A549 (cell line): ENCODE results near the gene SH3BGRL. TPM values are rescaled to one million over a fixed set of nuclear protein-coding genes. Genes with fewer than 3 reads are reported as not detected.
"Not testable (repeated sequence)": the region's sequence is repeated elsewhere in the genome, so short reads cannot be mapped to it uniquely, and the experiment has no call there.

Experiments
- ATAC-seq, 2 experiments: fragments of 200-7000 bp in 1 of 2; fragments of >200 bp in 1 of 2; cut with Nextera tagmentation in 1 of 2; cut with Tn5 transposase in 1 of 2; 3 replicates each; pipeline versions ENCODE4 v1.8.0 to v1.9.1; 2018 to 2020; ENCODE audit warnings: mild to moderate bottlenecking in 1 of 2, moderate library complexity in 1 of 2
- CTCF ChIA-PET: fragments of 300-600 bp; sonication (Branson Sonifier 250); formaldehyde crosslinking; extraction: SDS; loops from one replicate; lab custom pipeline; 2021; ENCODE audit warnings: antibody characterized with exemption, inconsistent platforms; lab: Yijun Ruan, JAX
- POLR2A ChIA-PET: fragments of 350-600 bp; formaldehyde crosslinking; extraction: SDS; loops from one replicate; lab custom pipeline; 2021; ENCODE audit warnings: antibody characterized with exemption, inconsistent platforms; lab: Yijun Ruan, JAX
- DNase-seq, 2 experiments: peaks; one replicate each; pipeline versions ENCODE4 v3.0.0 to v3.0.0-alpha.2; 2011 to 2016; ENCODE audit warnings: low read depth in 1 of 2, low spot score in 1 of 2
- FAIRE-seq: peaks from 2 replicates; lab custom pipeline; 2011; peaks lifted over from hg19 to GRCh38; lab: Jason Lieb, UNC
- H3K27ac ChIP-seq, 2 experiments: fragments of >200 bp; sonication (Bioruptor Twin); formaldehyde crosslinking; 3 replicates each; pipeline ENCODE4 v1.5.1; 2016 to 2017
- H3K4me1 ChIP-seq: fragments of >200 bp; sonication (Bioruptor Twin); formaldehyde crosslinking; 3 replicates; pipeline ENCODE4 v1.6.1; 2016
- H3K4me2 ChIP-seq: fragments of >200 bp; sonication (Bioruptor Twin); formaldehyde crosslinking; 3 replicates; pipeline ENCODE4 v1.6.1; 2016
- H3K4me3 ChIP-seq: fragments of >200 bp; sonication (Bioruptor Twin); formaldehyde crosslinking; 3 replicates; pipeline ENCODE4 v1.5.1; 2016
- H3K9me3 ChIP-seq: fragments of >200 bp; sonication (Bioruptor Twin); formaldehyde crosslinking; 3 replicates; pipeline ENCODE4 v1.6.1; 2016
- BCL3 ChIP-seq: fragments of >200 bp; sonication (Bioruptor Twin); formaldehyde crosslinking; IDR thresholded peaks from 3 replicates; pipeline ENCODE4 v1.6.1; 2016
- BHLHE40 ChIP-seq: IDR thresholded peaks from 2 replicates; pipeline ENCODE4 v1.6.1; 2012; ENCODE audit warnings: low read depth, low read length, inconsistent platforms
- CHD2 ChIP-seq: fragments of 150-350 bp; IDR thresholded peaks from 2 replicates; pipeline ENCODE4 v1.6.1; 2014; ENCODE audit warnings: low read length; ENCODE audit not compliant: partially characterized antibody
- E2F6 ChIP-seq: IDR thresholded peaks from 2 replicates; pipeline ENCODE4 v1.6.1; 2012; ENCODE audit warnings: low read depth, borderline replicate concordance
- EHF ChIP-seq: fragments of 250-450 bp; sonication (Bioruptor Pico); IDR thresholded peaks from 2 replicates; pipeline ENCODE4 v1.5.0; 2020; ENCODE audit warnings: mild to moderate bottlenecking
- EP300 ChIP-seq, 2 experiments: fragments of >200 bp; sonication (Bioruptor Twin); formaldehyde crosslinking; IDR thresholded peaks; 2 replicates in 1 of 2; 3 replicates in 1 of 2; pipeline ENCODE4 v1.6.1; 2016 to 2017
- GATA3 ChIP-seq: IDR thresholded peaks from 2 replicates; pipeline ENCODE4 v1.6.1; 2012; ENCODE audit warnings: borderline replicate concordance
- HDAC2 ChIP-seq: fragments of 200-600 bp; sonication (generic); IDR thresholded peaks from 2 replicates; pipeline ENCODE4 v1.6.1; 2016
- HES2 ChIP-seq: fragments of >200 bp; sonication (Bioruptor Twin); formaldehyde crosslinking; IDR thresholded peaks from 2 replicates; pipeline ENCODE4 v1.6.1; 2016
- HOXA7 ChIP-seq: fragments of 250-450 bp; sonication (Bioruptor Pico); IDR thresholded peaks from 2 replicates; pipeline ENCODE4 v1.5.0; 2020; ENCODE audit warnings: mild to moderate bottlenecking, moderate library complexity
- HOXB13 ChIP-seq: fragments of 250-450 bp; sonication (Bioruptor Pico); IDR thresholded peaks from 2 replicates; pipeline ENCODE4 v1.5.0; 2020; ENCODE audit warnings: low read depth, mild to moderate bottlenecking, moderate library complexity
- HOXB5 ChIP-seq: fragments of 250-450 bp; sonication (Bioruptor Pico); IDR thresholded peaks from 2 replicates; pipeline ENCODE4 v1.5.0; 2020; ENCODE audit warnings: mild to moderate bottlenecking, moderate library complexity
- JUN ChIP-seq, 2 experiments: fragments of >200 bp; sonication (Bioruptor Twin); formaldehyde crosslinking; IDR thresholded peaks; 2 replicates in 1 of 2; 3 replicates in 1 of 2; pipeline ENCODE4 v1.6.1; 2016 to 2017
- JUNB ChIP-seq: fragments of >200 bp; sonication (Bioruptor Twin); formaldehyde crosslinking; IDR thresholded peaks from 2 replicates; pipeline ENCODE4 v1.6.1; 2016
- KDM1A ChIP-seq: fragments of 200-600 bp; sonication (generic); IDR thresholded peaks from 2 replicates; pipeline ENCODE4 v1.6.1; 2016; ENCODE audit warnings: low read depth, mild to moderate bottlenecking
- MAFK ChIP-seq: fragments of 450-650 bp; IDR thresholded peaks from 2 replicates; pipeline ENCODE4 v1.6.1; 2014; ENCODE audit not compliant: partially characterized antibody
- MAX ChIP-seq: IDR thresholded peaks from 2 replicates; pipeline ENCODE4 v1.6.1; 2012
- MAZ ChIP-seq: fragments of 150-350 bp; IDR thresholded peaks from 2 replicates; pipeline ENCODE4 v1.6.1; 2014; ENCODE audit warnings: antibody characterized with exemption, low read depth, low read length, borderline replicate concordance
- NFE2L2 ChIP-seq: fragments of 150-350 bp; conservative IDR thresholded peaks from 2 replicates; pipeline ENCODE4 v1.6.1; 2014; ENCODE audit warnings: low read length
- NPAS2 ChIP-seq: fragments of 250-450 bp; sonication (Bioruptor Pico); IDR thresholded peaks from 2 replicates; pipeline ENCODE4 v1.8.0; 2022; ENCODE audit warnings: mild to moderate bottlenecking, moderate library complexity, borderline replicate concordance
- POLR2A ChIP-seq: IDR thresholded peaks from 2 replicates; pipeline ENCODE4 v1.6.1; 2012; ENCODE audit warnings: mild to moderate bottlenecking, low read length
- POLR2AphosphoS2 ChIP-seq: conservative IDR thresholded peaks from 2 replicates; pipeline ENCODE4 v1.6.1; 2012; ENCODE audit warnings: low read length, improper control_type of control experiment, inconsistent platforms
- RARB ChIP-seq: fragments of 250-450 bp; sonication (Bioruptor Pico); IDR thresholded peaks from 2 replicates; pipeline ENCODE4 v1.8.0; 2021; ENCODE audit warnings: mild to moderate bottlenecking, moderate library complexity
- SMC3 ChIP-seq: fragments of >200 bp; sonication (Bioruptor Twin); formaldehyde crosslinking; IDR thresholded peaks from 3 replicates; pipeline ENCODE4 v1.6.1; 2018; ENCODE audit warnings: inconsistent platforms
- TP53 ChIP-seq: fragments of 250-450 bp; sonication (Bioruptor Pico); IDR thresholded peaks from 2 replicates; pipeline ENCODE4 v1.5.0; 2021; ENCODE audit warnings: mild to moderate bottlenecking, moderate library complexity
- USF2 ChIP-seq: fragments of 450-650 bp; IDR thresholded peaks from 2 replicates; pipeline ENCODE4 v1.6.1; 2014; ENCODE audit warnings: antibody characterized with exemption
- ZFP36 ChIP-seq: fragments of 450-650 bp; IDR thresholded peaks from 2 replicates; pipeline ENCODE4 v1.6.1; 2014; ENCODE audit warnings: borderline replicate concordance; ENCODE audit not compliant: partially characterized antibody
- ZNF302 ChIP-seq: fragments of 250-450 bp; sonication (Bioruptor Pico); IDR thresholded peaks from 2 replicates; pipeline ENCODE4 v1.9.0; 2021; ENCODE audit warnings: inconsistent platforms, mild to moderate bottlenecking, moderate library complexity
- WGBS: methylation state at CpG from one replicate; pipeline ENCODE4 v1.1.6; 2017; ENCODE audit errors: missing lambda C conversion rate; 5-methylcytosine and 5-hydroxymethylcytosine counted together
- polyA plus RNA-seq, 4 experiments: library from polyadenylated mRNA; depleted of rRNA in 3 of 4; stranded (reverse); fragments of >200 nt; fragmentation: RNase III in 1 of 4; extraction: RNeasy Plus Mini Kit Qiagen cat#74134 plus additional on column Dnase treatment in 1 of 4; gene quantifications; 2 replicates in 3 of 4; 3 replicates in 1 of 4; pipeline ENCODE4 v1.2.3, GENCODE V29; 2011 to 2017

The SH3BGRL gene
- polyA plus RNA-seq, 2 of the 4 experiments (the other 2 are of a cell fraction): 57.8 to 110 TPM

- POLR2A ChIA-PET: no interaction called here
- WGBS: 44% methylated on average over 2 of the region's 3 CpGs
- no peak for ATAC-seq
Measured at GRCh38 chrX:81337805-81338204, 135.9 kb downstream of the SH3BGRL start.

GRCh38 chrX:81338924-81339323 lies 137.0 kb downstream of the SH3BGRL start:
- 100% methylated on average over 1 of the region's 1 CpG for WGBS
- H3K4me1 ChIP-seq: no peaks in the 10 kb centered on the region
- no peak overlapping the region for H3K4me2 ChIP-seq
- TF ChIP-seq CHD2: no peak
- no peak for TF ChIP-seq HDAC2
- TF ChIP-seq JUNB: no peak
- no peak for TF ChIP-seq POLR2AphosphoS2
- no peak for TF ChIP-seq ZNF302 (CRISPR knock-in tag)
- no peak for TF ChIP-seq POLR2A
- no peak for TF ChIP-seq SMC3
- no peak for TF ChIP-seq GATA3
- TF ChIP-seq ZFP36: no peak
- TF ChIP-seq EP300 (IDR thresholded peaks at IDR 0.05): no peak
- TF ChIP-seq HOXB13 (CRISPR knock-in tag): no peak
- TF ChIP-seq JUN (IDR thresholded peaks at IDR 0.05): no peak
- no peak for TF ChIP-seq NPAS2 (CRISPR knock-in tag)
- TF ChIP-seq MAZ: no peak
- no peak for TF ChIP-seq TP53 (CRISPR knock-in tag)
- TF ChIP-seq MAX: no peak
- TF ChIP-seq HOXB5 (CRISPR knock-in tag): no peak
- no peak for TF ChIP-seq EHF (CRISPR knock-in tag)
- TF ChIP-seq BHLHE40: no peak
- FAIRE-seq: peak; percentile 7
- POLR2A ChIA-PET: no interaction called here
- CTCF ChIA-PET: no interaction called here
- H3K4me3 ChIP-seq: no peak overlapping the region
- no peak overlapping the region for H3K27ac ChIP-seq
- no peak for ATAC-seq
- no peaks in the 10 kb centered on the region for H3K9me3 ChIP-seq
- no peak for DNase-seq

More at GRCh38 chrX:81337805-81338204, 135.9 kb downstream of the SH3BGRL start:
- DNase-seq (no peak), FAIRE-seq (no peak)
- TF ChIP-seq E2F6: no peak
- TF ChIP-seq EHF (CRISPR knock-in tag): no peak
- TF ChIP-seq MAFK: no peak
- no peak for TF ChIP-seq USF2
- no peak for TF ChIP-seq KDM1A
- no peak for TF ChIP-seq NFE2L2
- TF ChIP-seq BCL3: no peak
- no peak for TF ChIP-seq ZFP36
- no peak for TF ChIP-seq RARB (CRISPR knock-in tag)
- no peak for TF ChIP-seq HES2
- TF ChIP-seq JUN (IDR thresholded peaks at IDR 0.05): no peak
- TF ChIP-seq JUNB: no peak
- no peak for TF ChIP-seq HOXA7 (CRISPR knock-in tag)
- CTCF ChIA-PET: no interaction called here
- no peak overlapping the region for H3K4me2 ChIP-seq
- no peaks in the 10 kb centered on the region for H3K9me3 ChIP-seq
- no peaks in the 10 kb centered on the region for H3K4me1 ChIP-seq
- H3K27ac ChIP-seq: no peak overlapping the region
- H3K4me3 ChIP-seq: no peak overlapping the region

- FAIRE-seq, CTCF ChIA-PET, DNase-seq, H3K9me3 ChIP-seq, H3K4me3 ChIP-seq, H3K4me2 ChIP-seq, POLR2A ChIA-PET, ATAC-seq, H3K4me1 ChIP-seq, H3K27ac ChIP-seq: not testable (repeated sequence)
- 64% methylated on average over 8 of the region's 14 CpGs for WGBS
Measured at GRCh38 chrX:81345296-81345695, 143.4 kb downstream of the SH3BGRL start.
